Upper lobe of right lung (tissue), 1 donor: ENCODE measurements around the gene CLTCL1. TPM values are rescaled to one million over a fixed set of nuclear protein-coding genes. Genes with fewer than 3 reads are reported as not detected.

Experiments
- ATAC-seq: fragments of 200-7000 bp; cut with Tn5 transposase; one replicate; pipeline ENCODE4 v1.9.1; 2020; ENCODE audit warnings: mild to moderate bottlenecking, moderate library complexity
- DNase-seq: peaks from one replicate; pipeline ENCODE4 v3.0.0-alpha.2; 2020
- H3K27ac ChIP-seq: fragments of 200-600 bp; one replicate; pipeline ENCODE4 v1.8.0; 2022
- H3K27me3 ChIP-seq: fragments of 200-600 bp; one replicate; pipeline ENCODE4 v1.8.0; 2022; ENCODE audit warnings: mild to moderate bottlenecking
- H3K36me3 ChIP-seq: fragments of 200-600 bp; one replicate; pipeline ENCODE4 v1.8.0; 2022
- H3K4me1 ChIP-seq: fragments of 200-600 bp; one replicate; pipeline ENCODE4 v1.8.0; 2022
- H3K4me3 ChIP-seq: fragments of 200-600 bp; one replicate; pipeline ENCODE4 v1.8.0; 2022; ENCODE audit warnings: mild to moderate bottlenecking
- H3K9me3 ChIP-seq: fragments of 200-600 bp; one replicate; pipeline ENCODE4 v1.8.0; 2022
- intact Hi-C: fragments of 100-400 bp; cut with DNase I; formaldehyde crosslinking; loops from one replicate; pipeline ENCODE4 v1.11.0; 2022
- total RNA-seq: library from RNA; stranded (reverse); fragmentation: NEBNext Ultra II Directional; extraction: Animal tissue kit (Norgen Biotek cat#: 25700); gene quantifications from one replicate; pipeline ENCODE4 v1.2.1, GENCODE V29; 2021
- TF ChIP-seq, protein P1 (sequence below): fragments of 200-600 bp; IDR thresholded peaks from one replicate; pipeline ENCODE4 v1.8.0; 2022; ENCODE audit warnings: antibody characterized with exemption
- donor health status: DM: no; HTN: yes; CAD: no; lungs with severe emphysema.

Gene CLTCL1
- total RNA-seq, 1 donor from 2014 or later = 4.3 TPM

DNA sequence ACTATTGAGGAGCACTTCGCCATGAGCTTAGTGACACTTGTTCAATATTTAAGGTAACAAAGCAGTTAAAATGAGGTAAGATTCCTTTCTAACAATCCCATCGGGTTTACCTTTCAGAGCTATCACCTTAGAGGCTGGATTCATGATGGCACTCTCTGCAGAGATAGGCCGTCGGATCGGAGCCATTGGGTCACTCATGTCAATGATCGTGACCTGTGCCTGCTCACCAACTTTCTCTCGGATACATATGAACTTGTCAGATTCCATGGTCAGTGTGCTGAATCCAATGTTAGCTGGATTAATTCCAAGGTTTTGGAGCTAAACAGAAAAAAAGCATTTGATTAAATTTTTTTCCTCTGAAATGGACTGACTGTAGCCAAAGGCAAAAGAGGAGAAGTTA lies 16.0 kb downstream of the CLTCL1 start:
- H3K27ac ChIP-seq = no peak overlapping the region
- intact Hi-C loops = no loop called here
- no peak for DNase-seq

DNA sequence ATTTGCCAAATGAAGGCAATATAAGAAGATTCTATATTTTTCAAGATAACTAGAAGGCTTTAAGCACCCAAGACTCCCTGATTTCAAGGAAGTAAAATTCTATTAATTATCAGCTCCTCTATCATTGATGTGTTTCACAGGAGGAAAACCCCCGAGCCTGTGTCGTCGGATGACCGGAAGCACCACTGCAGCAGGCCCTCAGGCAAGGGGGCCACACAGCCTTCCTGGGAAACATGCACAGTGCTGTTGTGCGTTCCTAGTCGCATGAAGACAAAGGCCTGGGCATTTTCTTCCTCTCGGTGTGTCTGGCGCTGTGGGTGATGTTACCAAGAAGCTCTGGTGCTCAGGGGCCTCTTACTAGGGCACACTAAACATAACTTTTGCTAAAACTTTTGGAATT lies 16.4 kb downstream of the CLTCL1 start:
- no peak for ATAC-seq
- H3K27me3 ChIP-seq = no peaks in the 10 kb centered on the region
- H3K4me3 ChIP-seq = no peak overlapping the region
- intact Hi-C loops = no loop called here
- H3K9me3 ChIP-seq = no peaks in the 10 kb centered on the region
- H3K36me3 ChIP-seq = no peaks in the 10 kb centered on the region
- H3K4me1 ChIP-seq = no peaks in the 10 kb centered on the region
- TF ChIP-seq, protein P1, sequence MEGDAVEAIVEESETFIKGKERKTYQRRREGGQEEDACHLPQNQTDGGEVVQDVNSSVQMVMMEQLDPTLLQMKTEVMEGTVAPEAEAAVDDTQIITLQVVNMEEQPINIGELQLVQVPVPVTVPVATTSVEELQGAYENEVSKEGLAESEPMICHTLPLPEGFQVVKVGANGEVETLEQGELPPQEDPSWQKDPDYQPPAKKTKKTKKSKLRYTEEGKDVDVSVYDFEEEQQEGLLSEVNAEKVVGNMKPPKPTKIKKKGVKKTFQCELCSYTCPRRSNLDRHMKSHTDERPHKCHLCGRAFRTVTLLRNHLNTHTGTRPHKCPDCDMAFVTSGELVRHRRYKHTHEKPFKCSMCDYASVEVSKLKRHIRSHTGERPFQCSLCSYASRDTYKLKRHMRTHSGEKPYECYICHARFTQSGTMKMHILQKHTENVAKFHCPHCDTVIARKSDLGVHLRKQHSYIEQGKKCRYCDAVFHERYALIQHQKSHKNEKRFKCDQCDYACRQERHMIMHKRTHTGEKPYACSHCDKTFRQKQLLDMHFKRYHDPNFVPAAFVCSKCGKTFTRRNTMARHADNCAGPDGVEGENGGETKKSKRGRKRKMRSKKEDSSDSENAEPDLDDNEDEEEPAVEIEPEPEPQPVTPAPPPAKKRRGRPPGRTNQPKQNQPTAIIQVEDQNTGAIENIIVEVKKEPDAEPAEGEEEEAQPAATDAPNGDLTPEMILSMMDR = no peak
- DNase-seq = no peak
- H3K27ac ChIP-seq = no peak overlapping the region

More for the DNA sequence above, 16.0 kb downstream of the CLTCL1 start:
- H3K4me3 ChIP-seq = no peak overlapping the region
- TF ChIP-seq, protein P1 = no peak
- no peaks in the 10 kb centered on the region for H3K27me3 ChIP-seq
- no peaks in the 10 kb centered on the region for H3K4me1 ChIP-seq
- no peak for ATAC-seq
- no peaks in the 10 kb centered on the region for H3K36me3 ChIP-seq
- no peaks in the 10 kb centered on the region for H3K9me3 ChIP-seq

DNA sequence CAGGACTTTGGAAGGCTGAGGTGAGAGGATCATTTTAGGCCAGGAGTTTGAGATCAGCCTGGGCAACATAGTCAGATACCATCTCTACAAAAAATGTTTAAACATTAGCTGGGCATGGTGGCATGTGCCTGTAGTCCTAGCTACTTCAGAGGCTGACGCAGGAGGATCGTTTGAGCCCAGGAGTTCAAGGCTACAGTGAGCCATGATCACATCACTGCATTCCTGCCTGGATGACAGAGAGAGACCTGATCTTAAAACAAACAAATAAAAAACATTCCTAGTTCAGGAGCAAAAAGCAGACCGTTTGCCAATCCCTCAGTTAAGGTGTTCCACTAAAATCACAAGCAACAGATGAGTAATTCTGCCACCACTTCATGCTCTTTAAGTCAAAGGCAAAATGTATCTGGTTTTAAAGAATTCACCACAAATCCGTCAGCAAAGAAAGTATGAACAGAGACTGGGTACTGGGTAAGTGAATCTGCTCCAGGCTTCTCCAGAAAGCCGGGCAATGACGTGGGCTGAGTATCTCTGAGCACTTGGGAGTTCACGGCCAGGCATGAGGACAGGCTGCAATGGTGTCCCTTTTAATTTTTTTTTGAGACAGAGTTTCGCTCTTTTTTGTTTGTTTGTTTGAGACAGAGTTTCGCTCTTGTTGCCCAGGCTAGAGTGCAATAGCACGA lies 19.5 kb downstream of the CLTCL1 start:
- Histone ChIP-seq H3K4me1 (no peaks in the 10 kb centered on the region), H3K36me3 (no peaks in the 10 kb centered on the region), H3K27ac (no peak overlapping the region), H3K9me3 (no peaks in the 10 kb centered on the region), H3K4me3 (no peak overlapping the region), H3K27me3 (no peaks in the 10 kb centered on the region)
- TF ChIP-seq, protein P1 = no peak
- DNase-seq (no peak), ATAC-seq (no peak)
- intact Hi-C loops = no loop called here

DNA sequence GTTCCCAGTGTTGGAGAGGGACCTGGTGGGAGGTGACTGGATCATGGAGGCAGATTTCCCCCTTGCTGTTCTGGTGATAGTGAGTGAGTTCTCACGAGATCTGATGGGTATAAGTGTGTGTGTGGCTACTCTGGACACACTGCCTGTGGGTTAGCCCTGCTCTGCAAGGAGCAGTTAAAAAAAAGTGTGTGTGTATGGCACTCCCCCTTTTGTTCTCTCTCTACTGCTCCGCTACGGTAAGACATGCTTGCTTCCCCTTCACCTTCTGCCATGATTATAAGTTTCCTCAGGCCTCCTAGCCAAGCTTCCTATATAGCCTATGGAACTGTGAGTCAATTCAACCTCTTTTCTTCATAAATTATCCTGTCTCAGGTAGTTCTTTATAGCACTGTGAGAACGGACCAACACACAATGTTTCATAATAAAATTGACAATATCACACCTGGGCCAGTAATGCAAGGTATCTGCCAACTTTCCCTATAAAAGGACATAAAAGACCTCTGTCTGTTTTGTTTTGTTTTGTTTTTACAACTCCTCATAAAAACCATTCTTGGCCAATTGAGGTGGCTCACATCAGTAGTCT lies 20.2 kb downstream of the CLTCL1 start:
- Histone ChIP-seq H3K4me1 (no peaks in the 10 kb centered on the region), H3K27ac (no peak overlapping the region), H3K4me3 (no peak overlapping the region), H3K27me3 (no peaks in the 10 kb centered on the region), H3K36me3 (no peaks in the 10 kb centered on the region), H3K9me3 (peaks cover 6% of the 10 kb centered on the region)
- ATAC-seq (no peak), DNase-seq (no peak)
- TF ChIP-seq, protein P1 = no peak
- intact Hi-C loops = no loop called here

DNA sequence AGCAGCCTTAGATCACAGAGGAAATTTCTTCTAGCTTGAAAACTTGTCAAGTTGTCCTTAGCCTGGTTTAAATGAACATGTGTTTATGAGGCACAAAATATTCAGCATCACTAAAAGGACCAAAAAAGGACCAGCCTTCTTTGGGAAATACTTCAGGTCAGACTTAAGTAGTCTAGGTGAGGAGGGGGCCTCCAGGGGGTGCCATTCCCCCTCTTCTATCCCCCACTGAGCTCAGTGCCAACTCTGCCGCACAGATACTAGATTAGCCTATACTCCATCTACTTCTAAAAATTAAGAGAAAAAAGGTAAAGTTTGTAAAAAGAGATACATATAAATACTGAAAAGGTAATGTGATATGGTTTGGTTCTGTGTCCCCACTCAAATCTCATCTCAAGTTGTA lies 20.6 kb downstream of the CLTCL1 start:
- ATAC-seq = no peak
- intact Hi-C loops = no loop called here
- DNase-seq = no peak
- Histone ChIP-seq H3K27ac (no peak overlapping the region), H3K9me3 (peaks cover 9% of the 10 kb centered on the region), H3K4me1 (no peaks in the 10 kb centered on the region), H3K4me3 (no peak overlapping the region), H3K27me3 (no peaks in the 10 kb centered on the region), H3K36me3 (no peaks in the 10 kb centered on the region)
- TF ChIP-seq, protein P1 = no peak
